Endometrial microvascular endothelial cells (primary cell): ENCODE data around the gene TPX2. TPM values are rescaled to one million over a fixed set of nuclear protein-coding genes. Genes with fewer than 3 reads are reported as not detected.

Experiments used
- in situ Hi-C: cut with HindIII; loops from 2 replicates; pipeline ENCODE4 v1.10.0; 2017; ENCODE audit warnings: low sequenced_read_pairs, low pct_unique_long_range_greater_than_20kb; ENCODE audit errors: inconsistent ontology term
- total RNA-seq: library from RNA; depleted of rRNA; stranded (reverse); fragments of >200 nt; gene quantifications from one replicate; pipeline ENCODE4 v1.2.3, GENCODE V29; 2015; ENCODE audit errors: inconsistent ontology term

TPX2 gene
- total RNA-seq, 1 donor from 2014 or later: 118 TPM

DNA sequence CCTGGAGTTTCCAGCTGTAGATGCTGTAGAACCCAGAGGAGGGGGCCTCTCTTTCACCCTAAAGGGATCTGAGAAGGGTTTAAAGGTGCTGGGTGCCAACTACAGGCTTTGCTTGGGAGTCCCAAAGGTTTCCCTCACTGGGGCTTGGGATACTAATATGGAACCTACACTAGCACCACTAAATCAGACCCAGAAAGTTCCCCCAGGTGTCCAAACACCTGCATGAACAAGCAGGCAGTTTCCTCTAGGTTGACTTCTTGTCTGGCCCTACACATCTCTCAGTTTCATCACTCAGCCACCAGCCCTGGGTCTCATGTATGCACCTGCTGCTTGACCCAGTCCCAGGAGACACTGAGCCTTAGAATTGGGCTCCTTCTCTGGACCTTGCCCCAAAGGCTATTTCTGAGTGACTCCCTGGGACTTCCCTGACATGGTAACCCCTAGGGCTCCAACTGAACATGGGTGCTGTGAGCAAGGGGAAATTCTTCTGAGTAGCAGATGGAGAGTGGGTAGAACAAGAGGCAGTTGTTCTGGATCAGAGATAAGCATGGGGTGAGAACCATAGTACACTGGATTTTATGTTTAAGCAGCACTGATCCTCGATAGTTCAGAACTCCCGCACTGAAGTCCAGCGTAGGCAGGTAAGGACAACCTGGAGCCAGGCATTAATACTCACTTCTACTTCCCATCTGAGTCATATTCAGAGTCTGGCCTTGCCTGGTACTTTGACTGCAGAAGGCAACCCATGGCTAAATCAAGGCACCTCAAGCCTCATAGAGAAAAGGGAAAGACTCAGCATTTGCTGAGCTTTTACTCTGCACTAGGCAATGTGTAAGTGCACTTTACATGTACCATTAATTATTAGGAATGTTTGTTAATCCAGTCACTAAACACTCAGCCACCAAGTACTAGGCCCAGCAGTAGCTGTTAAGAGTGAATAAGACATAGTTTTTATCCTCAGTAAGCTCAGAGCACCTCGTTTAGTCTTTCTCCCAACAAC lies 33.2 kb upstream of the TPX2 start:
- in situ Hi-C loops: no loop called here

- in situ Hi-C loops: no loop called here
These were observed 32.4 kb upstream of the TPX2 start for GRCh38 chr20:31706607-31707257.

DNA sequence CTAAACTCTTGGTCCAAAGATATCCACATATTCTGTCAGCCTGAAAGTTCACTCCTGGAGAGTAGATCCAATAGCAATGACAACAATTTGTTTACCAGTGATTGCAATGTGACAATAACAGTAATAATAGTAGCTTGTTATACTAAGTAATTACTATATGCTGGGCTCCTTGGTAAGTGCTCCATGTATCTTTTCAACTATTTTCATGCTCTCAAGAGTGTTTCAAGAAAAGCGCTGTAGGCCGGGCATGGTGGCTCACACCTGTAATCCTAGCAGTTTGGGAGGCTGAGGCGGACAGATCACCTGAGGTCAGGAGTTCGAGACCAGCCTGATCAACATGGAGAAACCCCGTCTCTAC lies 31.9 kb upstream of the TPX2 start:
- in situ Hi-C loops: no loop called here

GRCh38 chr20:31707994-31708735 lies 30.9 kb upstream of the TPX2 start:
- in situ Hi-C loops: no loop called here

- in situ Hi-C loops: no loop called here
These were observed 30.2 kb upstream of the TPX2 start for GRCh38 chr20:31708736-31709534.

- in situ Hi-C loops: no loop called here
These were observed 29.2 kb upstream of the TPX2 start for GRCh38 chr20:31709939-31710338.

DNA sequence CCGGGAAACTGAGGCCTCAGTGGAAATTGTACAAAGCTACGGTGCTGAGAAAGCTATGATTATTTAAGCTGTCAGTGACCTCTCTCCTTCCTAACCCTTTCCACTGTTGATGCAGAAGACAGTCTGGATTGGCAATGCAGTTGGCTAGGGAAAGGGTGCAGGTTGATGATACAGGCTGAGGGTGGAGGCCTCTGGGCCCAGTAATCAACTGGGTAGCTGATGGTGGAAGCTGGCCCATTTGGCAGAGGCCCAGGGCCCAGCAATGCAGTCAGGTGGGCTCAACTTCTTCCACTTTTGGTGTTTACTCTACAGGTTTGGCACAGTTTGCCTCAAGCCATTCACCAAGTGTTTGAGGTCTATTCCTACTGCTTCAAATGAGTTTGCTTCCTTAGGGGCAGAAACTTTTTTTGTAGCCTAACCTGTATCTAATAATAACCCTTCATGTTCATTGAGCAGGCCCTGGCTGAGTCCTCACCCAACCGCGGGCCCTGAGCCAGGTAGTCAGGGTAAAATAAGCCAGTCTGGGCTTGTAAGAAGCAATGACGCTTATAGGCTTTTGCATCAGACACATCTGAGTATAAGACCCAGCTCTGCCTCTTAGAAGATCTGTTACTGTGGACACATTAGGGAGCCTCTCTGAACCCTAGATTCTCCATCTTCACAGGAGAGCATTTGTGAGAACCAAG lies 28.5 kb upstream of the TPX2 start:
- in situ Hi-C loops: no loop called here

GRCh38 chr20:31711179-31712111 lies 27.6 kb upstream of the TPX2 start:
- in situ Hi-C loops: no loop called here

DNA sequence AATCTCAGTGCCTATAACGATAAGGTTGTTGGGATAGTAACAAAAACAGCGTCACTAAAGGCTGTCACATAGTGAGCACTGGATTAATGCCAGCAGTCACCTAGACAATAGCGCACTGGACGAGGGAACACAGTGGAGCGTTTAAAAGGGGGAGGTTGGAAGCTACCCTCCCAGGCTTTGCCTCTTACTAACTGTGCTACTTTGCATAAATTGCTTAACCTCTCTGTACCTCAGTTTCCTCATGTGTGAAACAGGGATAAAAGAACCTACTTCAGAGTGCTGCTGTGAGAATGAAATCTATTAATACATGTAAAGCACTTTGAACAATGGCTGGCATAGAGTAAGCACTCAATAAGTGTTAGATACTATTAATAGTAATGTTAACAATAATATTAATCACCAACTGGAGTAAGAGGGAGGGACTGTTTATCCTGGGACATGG lies 27.0 kb upstream of the TPX2 start:
- in situ Hi-C loops: no loop called here

GRCh38 chr20:31712564-31713311 lies 26.4 kb upstream of the TPX2 start:
- in situ Hi-C loops: no loop called here

GRCh38 chr20:31713312-31714273 lies 25.5 kb upstream of the TPX2 start:
- in situ Hi-C loops: no loop called here

DNA sequence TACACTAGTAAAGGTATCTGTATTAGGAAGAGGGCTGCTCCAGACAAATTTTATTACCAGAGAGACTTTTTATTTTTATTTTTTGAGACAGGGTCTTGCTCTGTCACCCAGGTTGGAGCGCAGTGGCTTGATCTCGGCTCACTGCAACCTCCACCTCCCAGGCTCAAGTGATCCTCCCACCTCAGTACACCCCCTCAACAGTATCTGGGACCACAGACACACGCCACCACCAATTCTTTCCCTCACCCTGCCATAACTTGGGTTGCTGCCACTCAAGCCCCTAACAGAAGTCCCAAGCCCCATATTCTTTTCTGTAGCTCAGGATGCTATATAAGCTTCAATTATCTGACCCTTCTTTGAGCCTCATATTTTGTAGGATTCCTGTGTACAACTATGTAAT lies 23.3 kb upstream of the TPX2 start:
- in situ Hi-C loops: no loop called here

DNA sequence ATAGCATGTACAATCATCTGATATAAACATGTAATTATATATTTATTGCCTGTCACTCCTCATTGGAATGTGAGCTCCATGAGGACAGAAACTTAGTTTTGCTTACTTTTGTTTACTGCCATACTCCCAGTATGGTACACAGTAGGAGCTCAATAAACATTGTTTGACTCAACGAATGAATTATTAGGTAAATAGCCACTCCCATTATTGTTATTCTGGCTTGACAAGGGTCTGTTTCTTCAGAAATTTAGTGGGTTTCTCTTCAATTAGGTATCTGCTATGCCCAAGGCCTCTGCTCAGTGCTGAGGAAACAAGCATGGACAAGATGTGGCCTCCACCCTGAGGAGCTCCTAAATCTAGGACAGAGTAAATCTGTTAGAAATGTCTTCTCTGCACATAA lies 22.7 kb upstream of the TPX2 start:
- in situ Hi-C loops: no loop called here

GRCh38 chr20:31716818-31717477 lies 22.1 kb upstream of the TPX2 start:
- in situ Hi-C loops: no loop called here
